CD4-positive, alpha-beta T cell treated with Interleukin-15 for 1 hour (primary cell): ENCODE measurements around the gene PDZD7.
A peak's percentile ranks its signal among the peaks of the same experiment; 100 is the strongest.

ENCODE experiments used
- DNase-seq: peaks from one replicate; pipeline ENCODE4 v3.0.0-alpha.2; 2020

PDZD7 gene

DNA sequence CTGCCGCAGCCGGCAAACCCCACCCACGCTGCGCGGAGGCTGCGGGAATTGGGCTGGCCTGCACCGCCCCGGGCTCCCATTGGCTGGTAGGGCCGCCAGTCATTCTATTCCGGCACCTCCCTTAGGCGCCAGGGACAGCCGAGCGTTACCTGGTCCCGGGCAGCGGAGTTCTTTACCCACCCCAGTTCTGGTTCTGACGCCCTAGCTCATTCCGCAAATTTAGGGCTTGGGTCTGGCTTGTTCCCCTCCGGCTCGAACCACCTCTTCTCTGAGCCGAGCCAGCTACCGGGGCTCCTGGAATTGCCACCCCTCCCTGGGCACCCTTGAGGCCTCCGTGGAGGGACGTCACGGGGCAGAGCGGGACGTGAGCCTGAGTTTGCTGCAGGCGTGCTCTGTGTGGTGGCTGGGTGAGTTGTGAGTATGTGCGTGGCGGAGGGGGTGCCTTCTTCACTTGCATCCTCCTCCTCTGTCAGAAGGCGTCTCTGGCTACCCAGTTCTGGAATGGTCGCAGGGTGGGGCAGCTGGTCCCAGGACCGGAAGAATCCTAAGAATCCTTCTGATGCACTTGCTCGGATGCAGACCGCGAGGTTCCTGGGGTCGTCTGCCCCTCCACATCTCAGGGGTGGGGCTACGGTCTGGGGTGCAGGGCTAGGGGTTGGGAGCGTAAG is at the start of gene PDZD7, which contains the start of gene SFXN3:
TSS of gene PDZD7 (minus strand) at position 2 of the 668 bp plus-strand sequence. CDS start 910 bp downstream, outside the sequence.
TSS of gene SFXN3 (plus strand) at position 107 of the 668 bp plus-strand sequence. CDS start 3,461 bp downstream, outside the sequence.
- DNase-seq, result peak; percentile 94

DNA sequence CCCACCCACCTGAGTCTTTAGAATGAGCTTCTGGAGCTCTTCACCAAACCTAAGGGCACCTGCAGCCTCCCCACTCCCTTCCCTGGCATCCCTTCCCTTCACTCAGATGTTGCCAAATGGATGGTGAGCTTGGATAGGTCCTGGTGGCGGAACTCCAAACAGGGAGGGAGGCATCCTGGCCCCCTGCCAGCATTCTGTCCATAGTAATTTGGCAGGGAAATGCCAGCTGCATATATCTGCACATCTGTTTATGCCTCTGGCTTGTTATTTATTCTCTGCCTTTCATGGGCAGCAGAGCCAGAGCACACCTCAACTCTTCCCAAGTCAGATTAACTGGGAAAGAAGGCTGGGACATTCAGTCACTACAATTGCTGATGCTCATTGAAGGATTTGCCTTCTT is 48.9 kb upstream of the PDZD7 start:
- no peak for DNase-seq

DNA sequence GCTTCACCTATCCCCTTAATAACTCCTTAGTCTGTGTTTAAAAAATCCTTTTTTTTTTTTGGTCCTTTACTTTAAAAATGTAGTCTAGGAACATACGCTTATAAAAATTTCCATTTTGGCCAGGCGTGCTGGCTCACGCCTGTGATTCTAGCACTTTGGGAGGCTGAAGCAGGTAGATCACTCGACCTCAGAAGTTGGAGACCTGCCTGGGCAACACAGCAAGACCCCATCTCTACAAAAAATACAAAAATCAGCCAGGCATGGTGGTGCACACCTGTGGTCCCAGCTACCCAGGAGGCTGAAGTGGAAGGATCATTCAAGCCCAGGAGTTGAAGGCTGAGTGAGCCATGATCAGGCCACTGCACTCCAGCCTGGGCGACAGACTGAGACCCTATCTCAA is 45.7 kb upstream of the PDZD7 start:
- DNase-seq, result no peak

DNA sequence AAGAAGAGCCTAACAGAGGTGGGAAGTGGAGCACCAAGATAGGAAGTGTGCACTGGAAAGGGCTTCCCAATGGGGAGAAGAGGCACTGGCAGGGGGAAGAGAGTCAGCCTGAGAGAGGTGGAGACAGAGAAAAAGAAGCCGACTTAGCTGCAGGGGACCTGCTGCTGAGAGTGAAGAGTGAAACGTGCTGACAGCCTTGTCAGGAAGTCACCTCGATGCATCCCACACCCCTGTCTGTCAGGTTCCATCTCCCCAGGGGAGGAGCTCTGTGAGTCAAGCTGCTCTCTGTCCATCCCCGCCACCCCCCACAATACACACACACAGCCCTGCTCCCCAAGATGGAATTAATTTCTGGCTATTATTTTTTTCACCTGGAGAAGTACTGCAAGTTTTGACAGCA is 44.8 kb upstream of the PDZD7 start:
- DNase-seq, result no peak

DNA sequence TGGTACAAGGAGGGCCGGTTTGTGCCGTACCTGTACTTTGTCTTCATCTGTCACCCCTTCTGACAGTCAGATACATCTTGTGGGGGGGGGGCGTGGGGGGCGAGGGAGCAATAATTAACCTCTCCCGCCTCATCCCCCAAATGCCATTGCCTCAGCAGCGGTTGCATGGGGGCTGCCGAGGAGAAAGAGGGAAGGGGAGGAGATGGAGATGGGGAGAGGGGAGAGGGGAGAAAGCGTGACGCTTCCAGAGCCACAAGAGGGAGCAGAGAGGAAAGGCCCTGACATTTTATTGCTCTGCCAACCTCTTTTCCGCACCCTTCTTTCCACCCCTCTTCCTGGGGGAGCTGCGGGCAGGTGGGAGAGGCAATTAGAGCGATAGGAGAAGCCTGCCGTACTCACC is 42.7 kb upstream of the PDZD7 start:
- DNase-seq, result no peak

DNA sequence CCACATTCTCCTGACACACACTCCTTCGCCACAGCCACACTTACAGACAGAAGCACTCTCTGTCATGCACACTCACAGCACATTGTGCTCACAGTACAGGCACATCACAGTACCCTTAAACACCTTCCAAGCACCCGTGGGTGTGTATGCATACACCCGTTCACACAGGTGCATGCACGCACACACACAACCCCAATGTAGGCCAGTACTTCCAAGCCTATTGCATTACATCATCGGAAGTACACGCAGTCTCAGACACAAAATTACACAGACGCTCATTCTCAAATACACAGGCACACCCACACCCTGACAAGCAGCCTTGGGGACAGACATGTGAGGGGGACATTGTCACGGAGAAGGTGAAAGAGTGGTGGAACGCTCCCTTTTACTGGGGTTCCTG is 42.0 kb upstream of the PDZD7 start:
- DNase-seq, result no peak

DNA sequence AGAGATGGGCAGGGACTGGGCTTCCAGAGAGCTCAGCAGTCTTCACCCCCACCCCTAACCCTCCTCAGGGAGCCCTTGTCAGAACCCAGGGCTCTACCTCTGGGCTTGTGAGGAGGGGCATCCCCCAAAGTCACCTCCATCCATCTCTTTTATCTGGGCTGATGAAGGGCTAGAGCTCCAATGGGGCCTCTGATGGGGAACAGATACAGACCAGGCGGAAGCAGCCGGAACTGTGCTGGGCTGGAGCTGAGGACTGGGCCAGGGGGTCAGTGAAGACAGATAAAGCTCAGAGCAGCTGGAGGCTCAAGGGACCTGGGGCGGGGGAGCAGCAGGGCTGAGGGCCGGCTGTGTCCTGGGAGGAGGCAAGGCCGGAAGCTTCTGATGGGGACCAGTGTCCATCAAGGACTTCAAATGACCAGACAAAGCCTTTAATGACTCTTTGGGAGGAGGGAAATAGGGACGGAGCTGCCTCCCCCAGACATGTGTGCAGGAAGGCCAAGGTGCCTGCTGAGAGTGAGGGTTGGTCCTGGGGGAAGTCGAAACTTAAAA is 41.0 kb upstream of the PDZD7 start:
- no peak for DNase-seq

DNA sequence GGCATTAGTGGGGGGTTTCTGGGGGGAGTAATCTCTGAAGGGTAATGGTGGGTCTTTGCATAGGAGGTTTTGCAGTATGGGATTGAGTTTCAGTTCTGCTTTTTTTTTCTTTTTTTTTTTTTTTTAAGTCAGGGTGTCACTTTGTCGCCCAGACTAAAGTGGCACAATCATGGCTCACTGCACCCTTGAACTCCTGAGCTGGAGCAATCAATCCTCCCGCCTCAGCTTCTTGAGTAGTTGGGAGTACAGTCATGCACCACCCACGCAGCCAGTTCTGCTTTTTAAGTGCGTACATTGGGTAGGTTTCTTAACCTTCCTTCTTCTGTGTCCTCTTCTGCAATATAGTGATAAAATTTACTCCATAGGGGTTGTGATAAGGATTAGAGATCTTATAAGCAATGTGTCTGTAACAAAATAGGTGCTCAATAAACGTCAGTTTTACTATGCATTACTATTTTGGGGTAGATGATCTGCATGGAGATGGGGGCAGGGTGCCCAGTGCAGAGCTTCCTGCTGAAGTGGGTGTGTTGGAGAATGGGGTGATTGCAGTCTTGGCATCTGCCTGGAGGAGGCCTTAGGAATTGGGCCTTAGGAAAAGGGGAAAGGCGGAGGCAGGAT is 40.4 kb upstream of the PDZD7 start:
- peak; percentile 84 for DNase-seq

DNA sequence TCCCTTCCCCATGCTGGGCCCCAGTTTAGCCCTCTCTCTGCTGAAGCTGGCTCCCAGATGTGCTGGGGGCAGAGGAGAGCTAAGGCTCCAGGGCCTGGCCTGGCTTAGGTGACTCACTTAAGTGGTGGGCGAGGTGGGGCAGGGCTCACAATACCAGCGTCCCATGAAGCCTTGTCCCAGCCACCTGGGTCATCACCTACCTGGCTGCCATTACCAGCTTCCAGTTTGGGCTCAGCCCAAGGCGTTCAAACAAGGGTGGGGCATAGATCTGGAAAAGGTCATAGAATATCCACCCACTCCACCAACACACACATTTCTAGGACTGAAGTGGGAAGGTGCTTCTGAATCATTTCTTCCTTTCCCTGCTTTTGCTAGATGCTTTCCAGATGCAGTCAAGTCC is 39.2 kb upstream of the PDZD7 start:
- no peak for DNase-seq

DNA sequence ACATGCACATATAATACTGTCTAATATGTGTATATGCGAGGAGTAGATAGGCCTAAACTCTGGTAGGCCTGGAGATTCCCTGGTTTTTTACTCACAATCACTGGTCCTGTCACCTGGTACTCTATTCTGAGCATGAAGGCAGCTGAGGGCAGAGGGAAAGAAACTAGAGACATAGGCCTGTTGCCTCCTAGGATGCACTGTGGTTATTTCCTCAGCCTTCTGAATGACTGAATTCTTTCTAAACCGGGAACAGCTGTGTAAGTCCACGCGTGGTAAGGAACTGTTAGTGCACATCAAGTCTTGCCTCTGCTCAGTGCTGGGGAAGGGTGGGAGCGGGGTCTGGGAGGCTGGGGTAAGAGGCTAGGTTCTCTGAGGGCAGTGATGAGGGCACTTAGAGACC is 38.5 kb upstream of the PDZD7 start:
- DNase-seq, result no peak

DNA sequence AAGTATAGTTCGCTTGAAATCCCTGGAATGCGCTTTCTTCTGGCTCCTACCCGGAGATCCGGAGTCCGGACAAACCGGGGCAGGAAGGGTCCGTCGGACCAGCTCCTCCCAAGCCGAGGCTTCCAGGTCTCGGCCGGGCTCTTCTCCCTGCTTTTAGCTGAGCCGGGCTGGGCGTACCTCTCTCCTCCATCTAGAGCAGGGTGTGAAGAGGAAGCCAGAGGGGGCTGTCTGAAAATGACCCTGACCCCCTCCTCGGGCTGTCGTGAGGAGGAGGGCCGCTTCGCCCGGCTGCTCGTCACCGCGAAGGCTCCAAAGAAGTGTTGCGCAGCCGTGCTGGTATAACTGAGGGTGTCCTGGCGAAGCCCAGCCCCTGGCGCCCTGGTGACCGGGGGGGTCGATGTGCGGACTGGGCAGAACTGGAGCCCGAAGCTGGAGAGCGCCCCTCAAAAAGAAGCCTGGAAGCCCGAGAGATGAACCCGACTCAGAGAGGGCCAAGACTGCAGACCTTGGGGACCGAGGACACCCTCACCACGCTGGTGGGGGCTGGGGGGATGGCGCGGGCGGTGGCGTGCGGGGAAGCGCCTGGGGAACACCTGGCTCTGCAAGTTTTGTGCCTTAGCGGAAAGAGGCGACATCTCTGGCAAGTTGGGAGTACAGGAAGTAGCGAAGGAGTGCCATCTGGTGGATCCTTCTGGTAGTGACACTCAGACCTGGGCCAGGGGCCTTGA is 36.6 kb upstream of the PDZD7 start:
- DNase-seq, result peak; percentile 74

DNA sequence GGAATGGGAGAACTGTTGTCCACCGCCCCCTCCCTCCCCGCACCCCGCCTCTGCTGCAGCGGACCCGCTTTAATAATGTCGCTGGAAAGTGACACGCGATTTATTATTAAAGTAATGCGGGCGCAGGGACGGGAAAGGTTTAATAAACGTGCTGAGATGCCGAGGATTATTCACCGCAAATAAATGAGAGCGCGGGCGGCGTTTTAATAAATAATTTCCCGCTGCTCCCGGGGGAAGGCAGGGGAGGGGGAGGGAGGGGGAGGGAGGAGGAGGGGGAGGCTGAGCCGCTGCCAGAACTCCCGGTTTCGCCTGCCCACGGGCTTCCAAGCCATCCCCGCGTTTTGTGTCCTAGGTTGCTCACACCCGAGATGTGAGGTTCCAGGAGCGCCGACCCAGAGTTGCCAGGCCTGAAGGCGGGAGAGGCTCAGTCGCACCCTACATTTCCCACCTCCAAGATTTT is 36.0 kb upstream of the PDZD7 start:
- DNase-seq, result no peak

DNA sequence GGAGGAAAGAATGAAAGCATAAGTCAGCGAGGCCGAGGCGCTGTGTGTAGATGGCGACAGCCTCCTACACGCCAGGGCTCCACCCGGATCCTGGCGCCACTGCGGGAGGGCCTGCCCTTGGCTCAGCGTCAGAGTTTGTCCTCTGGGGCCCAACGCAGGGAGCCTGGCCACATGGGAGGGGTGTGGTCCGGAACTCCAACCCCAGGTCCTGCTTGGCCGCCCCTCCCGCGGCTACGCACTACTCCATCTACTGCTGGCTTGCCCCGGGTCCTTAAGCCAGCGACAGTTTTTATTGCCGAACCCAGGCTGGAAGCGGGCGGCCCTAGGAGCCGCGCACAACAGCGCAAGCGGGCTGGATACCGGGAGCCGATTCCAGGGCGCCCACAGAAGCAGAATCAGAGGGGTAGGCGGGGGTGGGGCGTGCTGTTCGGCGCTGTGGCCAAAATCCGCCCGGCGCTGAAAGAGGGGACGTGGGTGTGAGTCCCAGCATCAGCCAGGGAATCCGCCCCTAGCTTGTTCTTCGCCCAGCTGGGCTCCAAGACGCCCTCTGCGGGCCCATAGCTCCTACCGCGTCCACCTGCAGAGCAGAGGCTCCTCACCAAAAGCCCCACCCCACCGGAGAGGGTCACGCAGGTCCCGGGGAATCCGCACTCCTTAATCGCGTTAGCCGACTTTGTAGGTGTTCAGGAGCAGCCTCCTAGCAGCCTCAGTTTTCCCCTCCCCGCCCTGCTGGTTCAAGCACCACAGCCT is 35.4 kb upstream of the PDZD7 start:
- peak; percentile 56 for DNase-seq

DNA sequence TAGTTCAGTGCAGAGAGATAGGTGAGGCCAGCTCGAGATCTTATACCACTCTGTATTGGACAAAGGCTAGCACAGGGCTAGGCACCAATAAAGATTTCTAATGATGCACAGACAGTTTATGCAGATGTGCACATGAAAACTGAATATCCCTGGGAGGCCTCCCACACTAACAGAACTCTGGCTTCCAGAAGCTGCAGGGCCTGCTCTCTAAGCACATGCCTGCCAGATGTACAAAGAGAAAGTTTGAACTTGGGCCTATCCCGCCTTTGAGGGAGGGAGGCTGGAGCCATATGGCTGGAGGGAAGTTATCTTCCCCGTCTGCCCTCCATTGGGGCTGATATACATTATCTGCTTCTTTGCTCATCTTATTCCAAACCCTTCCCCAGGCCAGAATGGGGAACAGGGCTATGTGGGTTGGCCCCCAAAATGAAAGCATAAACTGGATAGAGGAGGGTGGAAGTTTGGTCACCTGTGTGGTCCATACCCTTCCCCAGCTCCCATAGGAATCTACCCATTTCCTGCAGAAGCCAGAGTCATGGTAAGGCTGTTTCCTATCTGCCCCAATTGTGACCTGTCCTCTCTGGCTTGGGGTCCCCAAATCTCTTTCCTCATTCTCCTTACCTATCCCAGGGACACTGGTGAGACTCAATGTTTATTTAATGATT is 34.7 kb upstream of the PDZD7 start:
- no peak for DNase-seq

DNA sequence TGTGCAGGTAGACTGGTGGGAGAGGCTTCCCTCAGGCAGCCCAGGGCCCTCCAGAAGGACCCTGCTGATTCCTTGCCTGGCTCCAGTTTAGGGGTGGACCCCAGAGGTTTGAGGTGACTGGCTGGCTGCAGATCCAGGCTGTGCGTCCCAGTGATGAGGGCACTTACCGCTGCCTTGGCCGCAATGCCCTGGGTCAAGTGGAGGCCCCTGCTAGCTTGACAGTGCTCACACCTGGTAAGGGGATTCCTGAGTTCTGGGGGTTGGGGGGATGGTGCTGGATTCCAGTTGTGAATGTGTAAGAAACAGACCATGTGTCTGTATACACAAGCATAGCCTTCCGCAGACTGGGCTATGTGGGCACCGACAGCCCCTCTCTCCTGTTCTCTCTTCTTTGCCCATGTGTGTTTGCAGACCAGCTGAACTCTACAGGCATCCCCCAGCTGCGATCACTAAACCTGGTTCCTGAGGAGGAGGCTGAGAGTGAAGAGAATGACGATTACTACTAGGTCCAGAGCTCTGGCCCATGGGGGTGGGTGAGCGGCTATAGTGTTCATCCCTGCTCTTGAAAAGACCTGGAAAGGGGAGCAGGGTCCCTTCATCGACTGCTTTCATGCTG is 33.6 kb upstream of the PDZD7 start:
- DNase-seq, result no peak

DNA sequence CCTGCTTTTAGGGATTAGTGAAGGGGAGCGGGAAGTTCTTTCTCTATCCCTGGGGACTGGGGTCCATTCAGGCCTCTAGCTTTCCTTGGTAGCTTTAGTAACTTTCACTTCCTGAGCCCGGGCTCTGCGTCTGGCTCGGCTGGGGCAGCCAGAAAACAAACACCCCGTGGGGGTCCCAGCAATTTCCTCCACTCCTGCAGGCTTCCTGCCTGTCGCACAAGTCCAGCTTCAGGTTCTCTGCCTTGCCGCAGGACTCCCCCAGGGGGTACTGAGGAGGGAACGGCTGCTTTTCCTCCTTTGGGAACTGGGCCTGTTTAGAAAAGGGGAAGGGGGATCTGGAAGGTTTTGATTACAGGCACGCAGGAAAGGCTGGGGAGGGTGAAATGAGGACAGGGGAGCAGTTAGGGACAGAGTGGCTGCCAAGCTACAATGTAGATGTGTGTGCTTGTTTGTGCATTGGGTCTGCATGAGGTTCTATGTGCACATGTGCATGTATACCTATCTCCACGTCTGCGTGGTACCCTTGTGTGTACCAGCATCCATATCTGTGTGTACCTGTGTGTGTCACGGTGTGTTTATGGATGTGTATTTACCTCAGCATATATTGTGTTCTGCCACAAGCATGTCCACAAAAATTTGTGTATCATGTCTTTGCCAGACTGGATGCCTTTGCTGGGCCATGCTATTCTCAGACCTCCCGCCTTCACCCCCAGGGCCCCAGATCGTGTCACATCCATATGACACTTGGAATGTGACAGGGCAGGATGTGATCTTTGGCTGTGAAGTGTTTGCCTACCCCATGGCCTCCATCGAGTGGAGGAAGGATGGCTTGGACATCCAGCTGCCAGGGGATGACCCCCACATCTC is 32.9 kb upstream of the PDZD7 start:
- DNase-seq, result no peak

DNA sequence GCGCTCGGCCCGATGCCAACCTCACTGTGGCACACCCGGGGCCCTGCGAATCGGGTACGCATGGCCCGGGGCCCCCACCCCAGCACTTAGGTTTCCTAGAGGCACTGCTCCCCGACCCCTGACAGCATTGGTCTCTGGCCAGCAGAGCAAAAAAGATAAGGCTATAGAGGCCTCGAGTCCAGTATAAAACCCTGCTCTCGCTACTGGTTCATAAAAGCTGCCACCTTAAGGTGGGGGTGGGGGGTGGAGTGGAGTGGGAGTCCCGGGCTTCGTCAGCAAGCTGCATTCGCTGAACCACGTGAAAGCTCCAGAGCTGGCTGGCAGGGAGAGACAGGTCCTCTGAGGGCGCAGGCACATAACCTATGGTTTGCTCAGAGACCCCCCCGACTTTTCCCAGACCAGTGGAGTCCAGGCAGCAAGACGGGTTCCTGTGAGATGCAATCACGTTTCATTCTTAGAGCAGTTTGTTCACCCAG is 32.2 kb upstream of the PDZD7 start:
- no peak for DNase-seq

DNA sequence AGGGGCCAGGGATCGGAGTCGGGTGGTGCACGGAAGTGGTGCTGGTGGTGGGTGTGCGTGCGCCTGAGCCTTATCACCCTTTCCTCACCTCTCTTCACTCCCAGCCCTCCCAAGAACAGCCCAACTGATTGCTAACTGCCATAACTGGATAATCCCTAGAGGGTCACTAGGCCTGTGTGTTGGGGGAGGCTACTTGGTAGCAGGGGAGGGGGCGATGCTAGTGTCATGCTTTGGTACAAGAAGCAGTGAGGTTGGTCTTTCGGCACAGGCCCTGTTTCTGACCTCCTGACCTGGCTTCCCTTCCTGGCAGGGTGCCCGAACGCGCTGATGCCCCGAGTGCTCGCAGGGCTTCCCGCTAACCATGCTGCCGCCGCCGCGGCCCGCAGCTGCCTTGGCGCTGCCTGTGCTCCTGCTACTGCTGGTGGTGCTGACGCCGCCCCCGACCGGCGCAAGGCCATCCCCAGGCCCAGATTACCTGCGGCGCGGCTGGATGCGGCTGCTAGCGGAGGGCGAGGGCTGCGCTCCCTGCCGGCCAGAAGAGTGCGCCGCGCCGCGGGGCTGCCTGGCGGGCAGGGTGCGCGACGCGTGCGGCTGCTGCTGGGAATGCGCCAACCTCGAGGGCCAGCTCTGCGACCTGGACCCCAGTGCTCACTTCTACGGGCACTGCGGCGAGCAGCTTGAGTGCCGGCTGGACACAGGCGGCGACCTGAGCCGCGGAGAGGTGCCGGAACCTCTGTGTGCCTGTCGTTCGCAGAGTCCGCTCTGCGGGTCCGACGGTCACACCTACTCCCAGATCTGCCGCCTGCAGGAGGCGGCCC is 31.5 kb upstream of the PDZD7 start:
- peak; percentile 50 for DNase-seq

DNA sequence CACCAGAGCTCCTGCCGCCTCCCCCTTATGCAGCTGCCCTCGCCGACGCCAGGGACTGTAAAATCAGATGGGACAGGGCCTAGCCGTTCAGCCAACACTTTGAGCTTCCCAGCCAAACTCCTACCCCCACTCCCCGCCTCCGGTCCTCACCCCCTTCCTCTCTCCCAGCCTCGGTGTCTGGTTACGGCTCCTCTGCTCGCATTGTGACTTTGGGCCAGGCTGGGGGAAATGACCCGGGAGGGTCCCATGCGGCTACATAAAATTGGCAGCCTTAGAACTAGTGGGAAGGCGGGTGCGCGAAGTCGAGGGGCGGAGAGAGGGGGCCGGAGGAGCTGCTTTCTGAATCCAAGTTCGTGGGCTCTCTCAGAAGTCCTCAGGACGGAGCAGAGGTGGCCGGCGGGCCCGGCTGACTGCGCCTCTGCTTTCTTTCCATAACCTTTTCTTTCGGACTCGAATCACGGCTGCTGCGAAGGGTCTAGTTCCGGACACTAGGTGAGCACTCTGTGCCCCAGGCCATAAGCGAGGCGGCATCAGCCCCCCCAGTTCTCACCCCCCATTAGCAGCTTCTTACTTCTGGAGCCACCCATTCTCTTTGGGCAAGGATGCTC is 30.8 kb upstream of the PDZD7 start, which contains the start of gene KAZALD1:
TSS of gene KAZALD1 (plus strand) at position 366 of the 608 bp plus-strand sequence. CDS start 604 bp downstream, outside the sequence.
- no peak for DNase-seq
